SK-N-SH (cell line): ENCODE measurements around the gene RASGRP4. TPM values are rescaled to one million over a fixed set of nuclear protein-coding genes. Genes with fewer than 3 reads are reported as not detected.

Experiments
- CTCF ChIA-PET: fragments of 300-600, 350-600 bp; formaldehyde crosslinking; extraction: SDS; loops from one replicate; lab custom pipeline; 2021; lab: Yijun Ruan, JAX
- POLR2A ChIA-PET: fragments of 350-600 bp; sonication (Branson Sonifier 250); formaldehyde crosslinking; extraction: SDS; loops from one replicate; lab custom pipeline; 2020; ENCODE audit warnings: antibody characterized with exemption, inconsistent platforms; lab: Yijun Ruan, JAX
- DNase-seq: peaks from one replicate; pipeline ENCODE4 v3.0.0; 2012
- H2AFZ ChIP-seq: fragments of 200-600 bp; sonication (generic); 2 replicates; pipeline ENCODE4 v1.8.1; 2016; ENCODE audit warnings: antibody characterized with exemption, mild to moderate bottlenecking, low read depth
- H3F3A ChIP-seq: fragments of 200-600 bp; sonication (generic); replicated peaks from 2 replicates; pipeline ENCODE3; 2016; ENCODE audit warnings: antibody characterized with exemption, mild to moderate bottlenecking; ENCODE audit not compliant: insufficient read depth
- H3K27ac ChIP-seq, 2 experiments: fragments of 200-500 bp in 1 of 2; fragments of 200-600 bp in 1 of 2; sonication (Bioruptor generic) in 1 of 2; sonication (generic), shearing (Covaris generic) in 1 of 2; 2 replicates each; pipeline versions ENCODE4 v1.5.1 to v1.6.1; 2014 to 2016; ENCODE audit warnings: low read depth in 2 of 2, inconsistent platforms in 1 of 2, low read length in 1 of 2, mild to moderate bottlenecking in 1 of 2, mixed read lengths in 1 of 2
- H3K27me3 ChIP-seq: fragments of 200-600 bp; sonication (generic), shearing (Covaris generic); 2 replicates; pipeline ENCODE4 v1.6.1; 2016; ENCODE audit warnings: mixed run types; ENCODE audit not compliant: insufficient read depth
- H3K36me3 ChIP-seq, 2 experiments: fragments of 200-500 bp in 1 of 2; fragments of 200-600 bp in 1 of 2; sonication (Bioruptor generic) in 1 of 2; sonication (generic) in 1 of 2; replicated peaks in 1 of 2; 2 replicates each; pipeline versions ENCODE3 to v1.5.1; 2014 to 2016; ENCODE audit warnings: low read length in 1 of 2, mild to moderate bottlenecking in 1 of 2; ENCODE audit not compliant: insufficient read depth in 2 of 2, control insufficient read depth in 1 of 2
- H3K4me1 ChIP-seq, 2 experiments: fragments of 200-500 bp in 1 of 2; fragments of 200-600 bp in 1 of 2; sonication (Bioruptor generic) in 1 of 2; sonication (generic), shearing (Covaris generic) in 1 of 2; 2 replicates each; pipeline versions ENCODE4 v1.5.1 to v1.6.1; 2014 to 2016; ENCODE audit warnings: low read depth in 1 of 2, low read length in 1 of 2, mixed run types in 1 of 2; ENCODE audit not compliant: insufficient read depth in 2 of 2, control insufficient read depth in 1 of 2
- H3K4me2 ChIP-seq: fragments of 200-600 bp; sonication (generic), shearing (Covaris generic); 2 replicates; pipeline ENCODE4 v1.6.1; 2017; ENCODE audit warnings: mixed run types
- H3K4me3 ChIP-seq, 2 experiments: fragments of 200-500 bp in 1 of 2; fragments of 200-600 bp in 1 of 2; sonication (Bioruptor generic) in 1 of 2; sonication (generic), shearing (Covaris generic) in 1 of 2; 2 replicates each; pipeline versions ENCODE4 v1.5.1 to v1.8.1; 2014 to 2016; ENCODE audit warnings: low read depth in 2 of 2, inconsistent platforms in 1 of 2, low read length in 1 of 2, mild to moderate bottlenecking in 1 of 2, mixed read lengths in 1 of 2, moderate library complexity in 1 of 2
- H3K79me2 ChIP-seq: fragments of 200-600 bp; sonication (generic); 2 replicates; pipeline ENCODE4 v1.8.1; 2017; ENCODE audit warnings: mild to moderate bottlenecking; ENCODE audit not compliant: insufficient read depth
- H3K9ac ChIP-seq: fragments of 200-600 bp; sonication (generic); 2 replicates; pipeline ENCODE4 v1.6.1; 2017; ENCODE audit warnings: mixed run types
- H3K9me2 ChIP-seq: fragments of 200-600 bp; sonication (generic); 2 replicates; pipeline ENCODE4 v1.6.1; 2017; ENCODE audit warnings: mixed run types
- H3K9me3 ChIP-seq: fragments of 200-600 bp; sonication (generic); 2 replicates; pipeline ENCODE4 v1.6.1; 2017; ENCODE audit warnings: mixed run types, mild to moderate bottlenecking, moderate library complexity
- H4K20me1 ChIP-seq: fragments of 200-600 bp; sonication (generic); 2 replicates; pipeline ENCODE4 v1.6.1; 2017; ENCODE audit warnings: mild to moderate bottlenecking, mixed run types; ENCODE audit not compliant: insufficient read depth
- CHD2 ChIP-seq: fragments of 150-350 bp; IDR thresholded peaks from 2 replicates; pipeline ENCODE4 v1.6.1; 2018; ENCODE audit warnings: low read length; ENCODE audit not compliant: partially characterized antibody
- EZH2phosphoT487 ChIP-seq: fragments of 200-600 bp; sonication (generic); IDR thresholded peaks from 2 replicates; pipeline ENCODE4 v1.6.1; 2017; ENCODE audit warnings: low read depth, mixed run types, mild to moderate bottlenecking, antibody characterized with exemption, moderate library complexity, borderline replicate concordance
- FOXJ3 ChIP-seq: sonication (generic); formaldehyde crosslinking; IDR thresholded peaks from 2 replicates; pipeline ENCODE4 v1.5.1; 2020; ENCODE audit warnings: mild to moderate bottlenecking, missing genetic modification reagents
- GABPA ChIP-seq: IDR thresholded peaks from 2 replicates; pipeline ENCODE4 v1.4.0; 2012; ENCODE audit warnings: low read depth, mild to moderate bottlenecking
- GATA2 ChIP-seq: sonication (generic); formaldehyde crosslinking; IDR thresholded peaks from 2 replicates; pipeline ENCODE4 v1.5.0; 2020; ENCODE audit warnings: mild to moderate bottlenecking, missing genetic modification reagents
- MEF2A ChIP-seq: IDR thresholded peaks from 2 replicates; pipeline ENCODE4 v1.4.0; 2012; ENCODE audit warnings: low read depth, borderline replicate concordance
- MXI1 ChIP-seq: IDR thresholded peaks from 2 replicates; pipeline ENCODE4 v1.6.1; 2012; ENCODE audit warnings: mild to moderate bottlenecking, low read depth, low read length, improper control_type of control experiment
- NRF1 ChIP-seq: IDR thresholded peaks from 2 replicates; pipeline ENCODE4 v1.6.1; 2012; ENCODE audit warnings: low read depth, mild to moderate bottlenecking, low read length
- RAD21 ChIP-seq: IDR thresholded peaks from 2 replicates; pipeline ENCODE4 v1.6.1; 2012; ENCODE audit warnings: mild to moderate bottlenecking, low read length
- RFX5 ChIP-seq: IDR thresholded peaks from 2 replicates; pipeline ENCODE4 v1.6.1; 2012; ENCODE audit warnings: mild to moderate bottlenecking, improper control_type of control experiment, low read length
- RXRA ChIP-seq: IDR thresholded peaks from 2 replicates; pipeline ENCODE4 v1.4.0; 2012; ENCODE audit warnings: low read depth, mild to moderate bottlenecking, borderline replicate concordance
- whole genome bisulfite sequencing: methylation state at CpG from one replicate; pipeline ENCODE4 v1.1.6; 2017; ENCODE audit warnings: low lambda C conversion rate; 5-methylcytosine and 5-hydroxymethylcytosine counted together
- polyA plus RNA-seq, 3 experiments: library from polyadenylated mRNA; depleted of rRNA; stranded (reverse); fragments of >200 nt; gene quantifications; 2 replicates each; pipeline ENCODE4 v1.2.3, GENCODE V29; 2012
- TF ChIP-seq, protein P1 (sequence below): IDR thresholded peaks from 2 replicates; pipeline ENCODE4 v1.6.1; 2012; ENCODE audit warnings: mild to moderate bottlenecking, low read depth, low read length, moderate library complexity
- TF ChIP-seq, protein P2 (sequence below): IDR thresholded peaks from 2 replicates; pipeline ENCODE4 v1.4.0; 2012; ENCODE audit warnings: low read depth, borderline replicate concordance
- TF ChIP-seq, protein P3 (sequence below): IDR thresholded peaks from 2 replicates; pipeline ENCODE4 v1.4.0; 2012; ENCODE audit warnings: low read depth

RASGRP4 gene
- polyA plus RNA-seq, 1 of the 3 experiments (the other 2 are of a cell fraction), result not detected

DNA sequence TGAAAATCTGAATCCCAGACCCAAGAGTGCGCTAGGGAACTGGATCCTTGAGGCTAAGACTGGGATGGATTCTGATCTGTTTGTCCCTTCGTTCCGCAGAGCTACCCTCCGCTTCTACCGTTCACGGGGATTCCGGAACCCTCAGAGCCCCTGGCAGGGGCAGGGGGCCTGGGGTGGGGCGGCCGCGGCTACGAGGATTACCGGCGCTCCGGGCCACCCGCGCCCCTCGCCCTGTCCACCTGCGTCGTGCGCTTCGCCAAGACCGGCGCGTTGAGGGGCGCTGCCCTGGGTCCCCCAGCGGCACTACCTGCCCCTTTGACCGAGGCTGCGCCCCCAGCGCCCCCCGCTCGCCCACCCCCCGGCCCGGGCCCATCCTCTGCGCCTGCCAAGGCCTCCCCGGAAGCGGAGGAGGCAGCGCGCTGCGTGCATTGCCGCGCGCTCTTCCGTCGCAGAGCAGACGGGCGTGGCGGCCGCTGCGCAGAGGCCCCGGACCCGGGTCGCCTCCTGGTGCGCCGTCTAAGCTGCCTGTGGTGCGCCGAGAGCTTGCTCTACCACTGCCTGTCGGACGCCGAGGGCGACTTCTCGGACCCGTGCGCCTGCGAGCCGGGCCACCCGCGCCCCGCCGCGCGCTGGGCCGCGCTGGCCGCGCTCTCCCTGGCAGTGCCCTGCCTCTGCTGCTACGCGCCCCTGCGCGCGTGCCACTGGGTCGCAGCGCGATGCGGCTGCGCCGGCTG, 30.5 kb downstream of the RASGRP4 start:
- Histone ChIP-seq H3F3A (peaks cover 3% of the 10 kb centered on the region), H3K9ac (no peak overlapping the region), H3K4me3 (no peak overlapping the region), H3K27ac (no peak overlapping the region), H3K9me2 (no peaks in the 10 kb centered on the region), H2AFZ (no peak overlapping the region), H3K4me2 (no peak overlapping the region), H3K27me3 (no peaks in the 10 kb centered on the region), H3K36me3 (peaks cover 22 to 35% of the 10 kb centered on the region in 2 experiments), H3K79me2 (peaks cover 17% of the 10 kb centered on the region; the same call in 1 of the 2 replicates), H4K20me1 (no peaks in the 10 kb centered on the region), H3K4me1 (peaks cover 0 to 6% of the 10 kb centered on the region in 2 experiments; a peak in 2 of 4 replicates), H3K9me3 (no peaks in the 10 kb centered on the region)
- TF ChIP-seq CHD2, result no peak
- no peak for TF ChIP-seq NRF1
- no peak for TF ChIP-seq GABPA
- no peak for TF ChIP-seq GATA2 (CRISPR knock-in tag)
- TF ChIP-seq, protein P1, sequence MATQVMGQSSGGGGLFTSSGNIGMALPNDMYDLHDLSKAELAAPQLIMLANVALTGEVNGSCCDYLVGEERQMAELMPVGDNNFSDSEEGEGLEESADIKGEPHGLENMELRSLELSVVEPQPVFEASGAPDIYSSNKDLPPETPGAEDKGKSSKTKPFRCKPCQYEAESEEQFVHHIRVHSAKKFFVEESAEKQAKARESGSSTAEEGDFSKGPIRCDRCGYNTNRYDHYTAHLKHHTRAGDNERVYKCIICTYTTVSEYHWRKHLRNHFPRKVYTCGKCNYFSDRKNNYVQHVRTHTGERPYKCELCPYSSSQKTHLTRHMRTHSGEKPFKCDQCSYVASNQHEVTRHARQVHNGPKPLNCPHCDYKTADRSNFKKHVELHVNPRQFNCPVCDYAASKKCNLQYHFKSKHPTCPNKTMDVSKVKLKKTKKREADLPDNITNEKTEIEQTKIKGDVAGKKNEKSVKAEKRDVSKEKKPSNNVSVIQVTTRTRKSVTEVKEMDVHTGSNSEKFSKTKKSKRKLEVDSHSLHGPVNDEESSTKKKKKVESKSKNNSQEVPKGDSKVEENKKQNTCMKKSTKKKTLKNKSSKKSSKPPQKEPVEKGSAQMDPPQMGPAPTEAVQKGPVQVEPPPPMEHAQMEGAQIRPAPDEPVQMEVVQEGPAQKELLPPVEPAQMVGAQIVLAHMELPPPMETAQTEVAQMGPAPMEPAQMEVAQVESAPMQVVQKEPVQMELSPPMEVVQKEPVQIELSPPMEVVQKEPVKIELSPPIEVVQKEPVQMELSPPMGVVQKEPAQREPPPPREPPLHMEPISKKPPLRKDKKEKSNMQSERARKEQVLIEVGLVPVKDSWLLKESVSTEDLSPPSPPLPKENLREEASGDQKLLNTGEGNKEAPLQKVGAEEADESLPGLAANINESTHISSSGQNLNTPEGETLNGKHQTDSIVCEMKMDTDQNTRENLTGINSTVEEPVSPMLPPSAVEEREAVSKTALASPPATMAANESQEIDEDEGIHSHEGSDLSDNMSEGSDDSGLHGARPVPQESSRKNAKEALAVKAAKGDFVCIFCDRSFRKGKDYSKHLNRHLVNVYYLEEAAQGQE, result no peak
- no peak for TF ChIP-seq MXI1
- no peak for TF ChIP-seq RXRA
- TF ChIP-seq, protein P2, sequence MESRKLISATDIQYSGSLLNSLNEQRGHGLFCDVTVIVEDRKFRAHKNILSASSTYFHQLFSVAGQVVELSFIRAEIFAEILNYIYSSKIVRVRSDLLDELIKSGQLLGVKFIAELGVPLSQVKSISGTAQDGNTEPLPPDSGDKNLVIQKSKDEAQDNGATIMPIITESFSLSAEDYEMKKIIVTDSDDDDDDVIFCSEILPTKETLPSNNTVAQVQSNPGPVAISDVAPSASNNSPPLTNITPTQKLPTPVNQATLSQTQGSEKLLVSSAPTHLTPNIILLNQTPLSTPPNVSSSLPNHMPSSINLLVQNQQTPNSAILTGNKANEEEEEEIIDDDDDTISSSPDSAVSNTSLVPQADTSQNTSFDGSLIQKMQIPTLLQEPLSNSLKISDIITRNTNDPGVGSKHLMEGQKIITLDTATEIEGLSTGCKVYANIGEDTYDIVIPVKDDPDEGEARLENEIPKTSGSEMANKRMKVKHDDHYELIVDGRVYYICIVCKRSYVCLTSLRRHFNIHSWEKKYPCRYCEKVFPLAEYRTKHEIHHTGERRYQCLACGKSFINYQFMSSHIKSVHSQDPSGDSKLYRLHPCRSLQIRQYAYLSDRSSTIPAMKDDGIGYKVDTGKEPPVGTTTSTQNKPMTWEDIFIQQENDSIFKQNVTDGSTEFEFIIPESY, result no peak
- TF ChIP-seq EZH2phosphoT487, result no peak
- 96% methylated on average over 73 of the region's 86 CpGs for WGBS
- DNase-seq, result no peak
- ChIA-PET POLR2A (no interaction called here), CTCF (interaction anchor here (2.9 kb wide), 1 partner anchor 7 kb away, joined by 13 read pairs; the partner anchor contains the start of gene FAM98C)

DNA sequence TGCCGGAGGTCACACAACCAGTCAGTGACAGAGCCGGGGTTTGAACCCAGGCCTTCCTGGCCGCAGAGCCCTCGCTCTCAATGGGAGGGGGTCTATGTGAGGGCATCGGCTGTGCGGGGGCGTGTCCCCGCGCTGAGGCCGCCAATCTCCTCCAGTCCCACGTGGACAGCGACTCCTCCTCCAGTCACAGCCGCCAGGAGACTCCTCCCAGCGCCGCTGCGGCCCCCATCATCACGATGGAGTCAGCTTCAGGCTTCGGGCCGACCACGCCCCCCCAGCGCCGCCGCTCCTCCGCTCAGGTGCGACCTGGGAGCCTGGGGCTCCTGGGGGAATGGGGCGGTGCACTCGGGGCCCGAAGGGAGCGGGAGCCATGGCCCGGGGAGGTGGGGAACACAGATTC, 31.5 kb downstream of the RASGRP4 start:
- no peak for DNase-seq

More for the DNA sequence above, 31.5 kb downstream of the RASGRP4 start:
- Histone ChIP-seq H3K27me3 (no peaks in the 10 kb centered on the region), H3K9me2 (no peaks in the 10 kb centered on the region), H3K36me3 (peaks cover 22 to 35% of the 10 kb centered on the region in 2 experiments), H3K4me3 (no peak overlapping the region), H3K27ac (no peak overlapping the region), H2AFZ (no peak overlapping the region), H3F3A (peaks cover 3% of the 10 kb centered on the region), H4K20me1 (no peaks in the 10 kb centered on the region), H3K9me3 (no peaks in the 10 kb centered on the region), H3K79me2 (peaks cover 26% of the 10 kb centered on the region), H3K9ac (no peak overlapping the region), H3K4me1 (peaks cover 7 to 9% of the 10 kb centered on the region in 2 experiments; a peak in 2 of 4 replicates), H3K4me2 (no peak overlapping the region)
- no peak for TF ChIP-seq MEF2A
- no peak for TF ChIP-seq FOXJ3
- no peak for TF ChIP-seq EZH2phosphoT487
- TF ChIP-seq RFX5, result no peak
- TF ChIP-seq, protein P3, sequence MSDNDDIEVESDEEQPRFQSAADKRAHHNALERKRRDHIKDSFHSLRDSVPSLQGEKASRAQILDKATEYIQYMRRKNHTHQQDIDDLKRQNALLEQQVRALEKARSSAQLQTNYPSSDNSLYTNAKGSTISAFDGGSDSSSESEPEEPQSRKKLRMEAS, result no peak
- TF ChIP-seq NRF1, result no peak
- TF ChIP-seq RAD21, result no peak
- 95% methylated on average over 21 of the region's 30 CpGs for WGBS
- ChIA-PET POLR2A (no interaction called here), CTCF (interaction anchor here (2.9 kb wide), 1 partner anchor 9 kb away, joined by 13 read pairs; the partner anchor contains the start of gene FAM98C)
